Measurements from ENCODE around the gene OVCH1.

- no peak for TF ChIP-seq CTCF (IDR thresholded peaks at IDR 0.05; ENCODE audit: poor library complexity)
- no peak for TF ChIP-seq EZH2 (IDR thresholded peaks at IDR 0.05; ENCODE audit: borderline replicate concordance)
Observed at GRCh38 chr12:29521951-29522350, 24.5 kb upstream of the OVCH1 start.

Data from hepatocyte (in vitro differentiated cells).